ENCODE data around the gene BORCS6.

BORCS6 gene

DNA sequence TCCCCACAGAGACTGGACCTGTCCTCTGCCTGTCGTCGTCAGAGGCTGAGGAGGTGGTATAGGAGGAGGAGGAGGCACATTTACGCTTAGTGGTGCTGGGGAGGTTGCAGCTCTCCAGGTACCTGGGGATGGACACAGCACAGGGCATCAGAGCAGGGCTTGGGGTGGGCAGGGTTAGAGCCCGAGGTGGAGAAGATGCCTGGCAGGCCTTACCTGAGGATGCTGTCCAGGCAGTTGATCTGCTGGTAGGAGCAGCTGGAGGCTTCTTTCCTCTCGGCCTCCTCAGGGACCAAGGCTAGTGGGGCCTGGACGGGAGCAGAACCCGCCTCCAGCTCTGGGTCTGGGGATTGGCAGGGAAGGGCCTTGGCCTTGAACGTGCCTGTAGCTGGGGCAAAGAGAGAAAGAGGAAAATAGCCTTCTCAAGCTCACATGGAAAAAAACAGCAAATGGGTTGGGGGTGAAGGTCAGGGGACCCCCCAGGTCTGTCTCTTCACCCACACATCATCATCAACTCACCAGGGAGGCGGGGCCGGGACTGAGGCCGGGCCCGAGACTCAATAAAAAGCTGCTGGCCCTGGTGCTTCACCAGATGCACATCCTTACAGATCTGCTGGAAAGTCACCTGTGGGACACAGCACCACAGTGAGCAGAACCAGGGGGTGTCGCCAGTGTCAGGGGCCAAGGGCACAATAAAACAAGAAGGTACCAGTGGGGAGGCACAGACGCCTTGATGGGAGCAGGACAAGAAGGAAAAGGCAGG lies 43.4 kb downstream of the BORCS6 start:
- Histone ChIP-seq H3K4me1 (ENCODE audit: control insufficient read depth, insufficient read depth, low read length, unreplicated experiment) (peaks cover 8% of the 10 kb centered on the region), H2AFZ (ENCODE audit: low read length, unreplicated experiment) (no peak overlapping the region), H3K36me3 (ENCODE audit: insufficient read depth, low read length) (peaks cover 58% of the 10 kb centered on the region; the same call in 1 of the 2 replicates), H3K4me3 (ENCODE audit: low read depth, low read length) (no peak overlapping the region), H3K27ac (ENCODE audit: low read depth, low read length) (no peak overlapping the region), H3K79me2 (ENCODE audit: control insufficient read depth, insufficient read depth, low read length, unreplicated experiment) (peaks cover 24% of the 10 kb centered on the region), H3K27me3 (ENCODE audit: insufficient read depth, low read length) (no peaks in the 10 kb centered on the region)

GRCh38 chr17:8145811-8146210 lies 44.2 kb downstream of the BORCS6 start:
- H3K36me3 ChIP-seq (ENCODE audit: insufficient read depth, low read length) = peaks cover 63% of the 10 kb centered on the region; the same call in 1 of the 2 replicates
- peaks cover 17% of the 10 kb centered on the region for H3K79me2 ChIP-seq (ENCODE audit: control insufficient read depth, insufficient read depth, low read length, unreplicated experiment)
- no peak overlapping the region for H3K4me3 ChIP-seq (ENCODE audit: low read depth, low read length)
- H3K4me1 ChIP-seq (ENCODE audit: control insufficient read depth, insufficient read depth, low read length, unreplicated experiment) = peaks cover 5% of the 10 kb centered on the region
- no peak overlapping the region for H3K27ac ChIP-seq (ENCODE audit: low read depth, low read length)
- H2AFZ ChIP-seq (ENCODE audit: low read length, unreplicated experiment) = no peak overlapping the region
- H3K27me3 ChIP-seq (ENCODE audit: insufficient read depth, low read length) = no peaks in the 10 kb centered on the region

- Histone ChIP-seq H3K36me3 (ENCODE audit: insufficient read depth, low read length) (peaks cover 61% of the 10 kb centered on the region; the same call in 1 of the 2 replicates), H3K4me3 (ENCODE audit: low read depth, low read length) (no peak overlapping the region), H3K27me3 (ENCODE audit: insufficient read depth, low read length) (no peaks in the 10 kb centered on the region), H3K79me2 (ENCODE audit: control insufficient read depth, insufficient read depth, low read length, unreplicated experiment) (peaks cover 5% of the 10 kb centered on the region), H2AFZ (ENCODE audit: low read length, unreplicated experiment) (no peak overlapping the region), H3K4me1 (ENCODE audit: control insufficient read depth, insufficient read depth, low read length, unreplicated experiment) (peaks cover under 1% of the 10 kb centered on the region), H3K27ac (ENCODE audit: low read depth, low read length) (no peak overlapping the region)
Observed at GRCh38 chr17:8144401-8145231, 45.4 kb downstream of the BORCS6 start.

GRCh38 chr17:8143581-8144400 lies 46.2 kb downstream of the BORCS6 start:
- Histone ChIP-seq H2AFZ (ENCODE audit: low read length, unreplicated experiment) (no peak overlapping the region), H3K4me1 (ENCODE audit: control insufficient read depth, insufficient read depth, low read length, unreplicated experiment) (peaks cover 3% of the 10 kb centered on the region), H3K27ac (ENCODE audit: low read depth, low read length) (no peak overlapping the region), H3K79me2 (ENCODE audit: control insufficient read depth, insufficient read depth, low read length, unreplicated experiment) (no peaks in the 10 kb centered on the region), H3K27me3 (ENCODE audit: insufficient read depth, low read length) (no peaks in the 10 kb centered on the region), H3K4me3 (ENCODE audit: low read depth, low read length) (no peak overlapping the region), H3K36me3 (ENCODE audit: insufficient read depth, low read length) (peaks cover 56% of the 10 kb centered on the region; the same call in 1 of the 2 replicates)

- Histone ChIP-seq H3K36me3 (ENCODE audit: insufficient read depth, low read length) (peaks cover 49% of the 10 kb centered on the region; the same call in 1 of the 2 replicates), H3K27ac (ENCODE audit: low read depth, low read length) (no peak overlapping the region), H3K27me3 (ENCODE audit: insufficient read depth, low read length) (no peaks in the 10 kb centered on the region), H3K79me2 (ENCODE audit: control insufficient read depth, insufficient read depth, low read length, unreplicated experiment) (no peaks in the 10 kb centered on the region), H3K4me1 (ENCODE audit: control insufficient read depth, insufficient read depth, low read length, unreplicated experiment) (peaks cover 3% of the 10 kb centered on the region), H2AFZ (ENCODE audit: low read length, unreplicated experiment) (no peak overlapping the region), H3K4me3 (ENCODE audit: low read depth, low read length) (no peak overlapping the region)
Observed at GRCh38 chr17:8142887-8143580, 46.9 kb downstream of the BORCS6 start.

DNA sequence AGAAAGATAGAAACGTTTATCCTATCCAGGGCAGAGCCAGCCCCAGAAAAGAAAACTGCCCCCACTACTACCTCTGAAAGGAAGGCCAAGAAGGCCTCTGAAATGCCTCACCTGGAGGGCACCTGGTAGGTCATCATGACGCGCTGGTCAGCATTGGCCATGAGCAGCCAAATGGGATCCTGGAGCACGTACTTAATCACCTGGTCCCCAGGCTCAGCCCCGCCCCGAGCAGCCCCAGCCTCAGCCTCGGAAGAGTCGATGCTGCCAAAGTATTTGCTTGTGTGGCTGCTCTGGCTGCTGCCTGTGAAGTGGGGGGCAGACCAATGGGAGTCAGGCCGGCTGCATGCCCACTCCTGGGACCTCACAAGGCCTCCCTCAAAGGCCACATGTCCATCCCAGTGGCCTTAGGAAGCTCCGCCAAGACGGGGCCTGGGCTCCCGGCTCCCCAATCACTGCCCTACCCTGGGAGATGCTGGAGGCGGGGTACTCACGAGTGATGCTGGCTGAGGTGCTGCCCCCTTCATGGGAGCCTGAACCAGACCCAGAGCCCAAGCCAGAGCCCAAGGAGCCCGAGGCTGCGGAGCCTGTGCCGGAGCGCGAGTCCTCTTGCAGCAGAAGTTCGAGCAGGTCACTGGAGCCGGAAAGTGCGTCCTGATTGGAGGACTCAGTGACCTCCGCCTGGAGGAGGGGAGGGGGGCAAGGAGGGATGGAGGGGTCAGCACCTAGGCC lies 47.7 kb downstream of the BORCS6 start:
- no peaks in the 10 kb centered on the region for H3K79me2 ChIP-seq (ENCODE audit: control insufficient read depth, insufficient read depth, low read length, unreplicated experiment)
- peaks cover 44% of the 10 kb centered on the region; the same call in 1 of the 2 replicates for H3K36me3 ChIP-seq (ENCODE audit: insufficient read depth, low read length)
- H2AFZ ChIP-seq (ENCODE audit: low read length, unreplicated experiment) = no peak overlapping the region
- peaks cover 3% of the 10 kb centered on the region for H3K4me1 ChIP-seq (ENCODE audit: control insufficient read depth, insufficient read depth, low read length, unreplicated experiment)
- H3K27ac ChIP-seq (ENCODE audit: low read depth, low read length) = no peak overlapping the region
- H3K4me3 ChIP-seq (ENCODE audit: low read depth, low read length) = no peak overlapping the region
- H3K27me3 ChIP-seq (ENCODE audit: insufficient read depth, low read length) = no peaks in the 10 kb centered on the region

- Histone ChIP-seq H3K27ac (ENCODE audit: low read depth, low read length) (no peak overlapping the region), H2AFZ (ENCODE audit: low read length, unreplicated experiment) (no peak overlapping the region), H3K79me2 (ENCODE audit: control insufficient read depth, insufficient read depth, low read length, unreplicated experiment) (no peaks in the 10 kb centered on the region), H3K27me3 (ENCODE audit: insufficient read depth, low read length) (no peaks in the 10 kb centered on the region), H3K4me3 (ENCODE audit: low read depth, low read length) (no peak overlapping the region), H3K4me1 (ENCODE audit: control insufficient read depth, insufficient read depth, low read length, unreplicated experiment) (peaks cover 3% of the 10 kb centered on the region), H3K36me3 (ENCODE audit: insufficient read depth, low read length) (peaks cover 39% of the 10 kb centered on the region; the same call in 1 of the 2 replicates)
Observed at GRCh38 chr17:8141741-8142140, 48.2 kb downstream of the BORCS6 start.

DNA sequence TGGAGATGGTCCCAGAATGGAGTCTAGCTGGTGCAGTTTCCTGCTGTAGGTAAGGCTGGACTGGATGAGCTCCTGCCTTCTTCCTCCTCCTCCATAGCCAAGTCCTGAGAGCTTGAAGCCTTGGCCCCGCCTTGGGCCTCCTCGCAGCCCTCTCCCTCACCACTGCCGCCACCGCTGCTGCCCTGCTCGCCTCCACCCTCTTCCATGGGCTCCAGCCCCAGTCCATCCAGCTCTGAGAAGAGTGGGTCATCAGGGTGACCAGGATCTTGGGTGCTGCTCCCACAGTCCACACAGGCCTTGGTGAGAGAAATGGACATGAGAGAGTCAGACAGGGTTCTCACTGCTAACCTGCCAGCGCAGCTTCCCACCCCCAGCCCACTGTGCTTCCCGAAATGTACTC lies 48.9 kb downstream of the BORCS6 start:
- Histone ChIP-seq H3K36me3 (ENCODE audit: insufficient read depth, low read length) (peaks cover 32% of the 10 kb centered on the region; the same call in 1 of the 2 replicates), H2AFZ (ENCODE audit: low read length, unreplicated experiment) (no peak overlapping the region), H3K4me3 (ENCODE audit: low read depth, low read length) (no peak overlapping the region), H3K27me3 (ENCODE audit: insufficient read depth, low read length) (no peaks in the 10 kb centered on the region), H3K79me2 (ENCODE audit: control insufficient read depth, insufficient read depth, low read length, unreplicated experiment) (no peaks in the 10 kb centered on the region), H3K27ac (ENCODE audit: low read depth, low read length) (no peak overlapping the region), H3K4me1 (ENCODE audit: control insufficient read depth, insufficient read depth, low read length, unreplicated experiment) (peaks cover 3% of the 10 kb centered on the region)

- no peak overlapping the region for H3K27ac ChIP-seq (ENCODE audit: low read depth, low read length)
- peaks cover 3% of the 10 kb centered on the region for H3K4me1 ChIP-seq (ENCODE audit: control insufficient read depth, insufficient read depth, low read length, unreplicated experiment)
- H3K36me3 ChIP-seq (ENCODE audit: insufficient read depth, low read length) = peaks cover 25% of the 10 kb centered on the region; the same call in 1 of the 2 replicates
- H3K4me3 ChIP-seq (ENCODE audit: low read depth, low read length) = no peak overlapping the region
- no peak overlapping the region for H2AFZ ChIP-seq (ENCODE audit: low read length, unreplicated experiment)
- no peaks in the 10 kb centered on the region for H3K79me2 ChIP-seq (ENCODE audit: control insufficient read depth, insufficient read depth, low read length, unreplicated experiment)
- H3K27me3 ChIP-seq (ENCODE audit: insufficient read depth, low read length) = no peaks in the 10 kb centered on the region
Observed at GRCh38 chr17:8140065-8141029, 49.6 kb downstream of the BORCS6 start.

Data from ACC112 (cell line).